Epidermal melanocyte (primary cell): ENCODE results near the gene MAPKAPK3.
"Not testable (repeated sequence)": the region's sequence is repeated elsewhere in the genome, so short reads cannot be mapped to it uniquely, and the experiment has no call there.

ENCODE experiments used
- DNase-seq: peaks from one replicate; pipeline ENCODE4 v3.0.0; 2011; ENCODE audit warnings: low spot score; ENCODE audit not compliant: insufficient read length

The MAPKAPK3 gene

GRCh38 chr3:50687916-50688315 lies 71.0 kb downstream of the MAPKAPK3 start:
- DNase-seq, result no peak

GRCh38 chr3:50688602-50689001 lies 71.7 kb downstream of the MAPKAPK3 start:
- DNase-seq, result not testable (repeated sequence)

GRCh38 chr3:50689558-50689957 lies 72.6 kb downstream of the MAPKAPK3 start:
- DNase-seq, result no peak

- DNase-seq, result no peak
Measured at GRCh38 chr3:50695031-50695430, 78.1 kb downstream of the MAPKAPK3 start.

- DNase-seq, result no peak
Measured at GRCh38 chr3:50696276-50696675, 79.3 kb downstream of the MAPKAPK3 start.

- no peak for DNase-seq
Measured at GRCh38 chr3:50698269-50698668, 81.3 kb downstream of the MAPKAPK3 start.
